ENCODE measurements around the gene RTCA. TPM values are rescaled to one million over a fixed set of nuclear protein-coding genes. Genes with fewer than 3 reads are reported as not detected.

The RTCA gene
- total RNA-seq, 1 experiment from 2014 or later: 21.7 TPM

- TF ChIP-seq CTCF (IDR thresholded peaks at IDR 0.05; ENCODE audit: unreplicated experiment): no peak
- intact Hi-C loops (cut with micrococcal nuclease; ENCODE audit: unreplicated experiment): no loop called here
- H3K27ac Mint-ChIP-seq (ENCODE audit: unreplicated experiment): no peak overlapping the region
These were observed 18.6 kb downstream of the RTCA start for GRCh38 chr1:100284591-100284990.

GRCh38 chr1:100287162-100287561 is 21.1 kb downstream of the RTCA start:
- DNase-seq: no peak
- no peaks in the 10 kb centered on the region for H3K27me3 Mint-ChIP-seq (ENCODE audit: unreplicated experiment)
- BruUV-seq (replicated peaks): no TSS peak
- intact Hi-C loops (cut with micrococcal nuclease; ENCODE audit: unreplicated experiment): no loop called here
- no peaks in the 10 kb centered on the region for H3K4me1 Mint-ChIP-seq (ENCODE audit: low read depth, unreplicated experiment)
- H3K9me3 Mint-ChIP-seq (ENCODE audit: low read depth, unreplicated experiment): no peaks in the 10 kb centered on the region
- TF ChIP-seq CTCF (IDR thresholded peaks at IDR 0.05; ENCODE audit: unreplicated experiment): no peak
- H3K4me3 Mint-ChIP-seq (ENCODE audit: low read depth, unreplicated experiment): no peak overlapping the region
- no peak overlapping the region for H3K27ac Mint-ChIP-seq (ENCODE audit: unreplicated experiment)
- CTCF ChIA-PET: interaction anchor here (0.6 kb wide), 1 partner anchor 21 kb away, joined by 3 read pairs; the partner anchor contains the start of gene RTCA
- H3K36me3 Mint-ChIP-seq (ENCODE audit: insufficient read depth, unreplicated experiment): peaks cover 31% of the 10 kb centered on the region

More at GRCh38 chr1:100284591-100284990, 18.6 kb downstream of the RTCA start:
- CTCF ChIA-PET: no interaction called here
- DNase-seq: no peak
- no peaks in the 10 kb centered on the region for H3K27me3 Mint-ChIP-seq (ENCODE audit: unreplicated experiment)
- peaks cover 24% of the 10 kb centered on the region for H3K36me3 Mint-ChIP-seq (ENCODE audit: insufficient read depth, unreplicated experiment)
- BruUV-seq (replicated peaks): no TSS peak
- no peak overlapping the region for H3K4me3 Mint-ChIP-seq (ENCODE audit: low read depth, unreplicated experiment)
- no peaks in the 10 kb centered on the region for H3K4me1 Mint-ChIP-seq (ENCODE audit: low read depth, unreplicated experiment)
- H3K9me3 Mint-ChIP-seq (ENCODE audit: low read depth, unreplicated experiment): no peaks in the 10 kb centered on the region

- no peak for TF ChIP-seq CTCF (IDR thresholded peaks at IDR 0.05; ENCODE audit: unreplicated experiment)
- Mint-ChIP-seq H3K9me3 (ENCODE audit: low read depth, unreplicated experiment) (no peaks in the 10 kb centered on the region), H3K36me3 (ENCODE audit: insufficient read depth, unreplicated experiment) (peaks cover 26% of the 10 kb centered on the region), H3K27ac (ENCODE audit: unreplicated experiment) (no peak overlapping the region), H3K4me3 (ENCODE audit: low read depth, unreplicated experiment) (no peak overlapping the region), H3K27me3 (ENCODE audit: unreplicated experiment) (no peaks in the 10 kb centered on the region), H3K4me1 (ENCODE audit: low read depth, unreplicated experiment) (no peaks in the 10 kb centered on the region)
- intact Hi-C loops (cut with micrococcal nuclease; ENCODE audit: unreplicated experiment): no loop called here
- CTCF ChIA-PET: no interaction called here
- DNase-seq: no peak
- no TSS peak for BruUV-seq (replicated peaks)
These were observed 24.3 kb downstream of the RTCA start for GRCh38 chr1:100290291-100290690.

- no peak overlapping the region for H3K27ac Mint-ChIP-seq (ENCODE audit: unreplicated experiment)
- no peaks in the 10 kb centered on the region for H3K27me3 Mint-ChIP-seq (ENCODE audit: unreplicated experiment)
- DNase-seq: no peak
- CTCF ChIA-PET: interaction anchor here (0.5 kb wide), 1 partner anchor 164 kb away, joined by 3 read pairs; no protein-coding TSS in a partner anchor
- H3K36me3 Mint-ChIP-seq (ENCODE audit: insufficient read depth, unreplicated experiment): peaks cover 11% of the 10 kb centered on the region
- no peaks in the 10 kb centered on the region for H3K4me1 Mint-ChIP-seq (ENCODE audit: low read depth, unreplicated experiment)
- no TSS peak for BruUV-seq (replicated peaks)
- H3K9me3 Mint-ChIP-seq (ENCODE audit: low read depth, unreplicated experiment): no peaks in the 10 kb centered on the region
- no peak overlapping the region for H3K4me3 Mint-ChIP-seq (ENCODE audit: low read depth, unreplicated experiment)
- TF ChIP-seq CTCF (IDR thresholded peaks at IDR 0.05; ENCODE audit: unreplicated experiment): no peak
- intact Hi-C loops (cut with micrococcal nuclease; ENCODE audit: unreplicated experiment): no loop called here
These were observed 26.7 kb downstream of the RTCA start for GRCh38 chr1:100292711-100293110.

Data from Calu3 (cell line).